Measurements from ENCODE around the gene POMP.

Gene POMP

DNA sequence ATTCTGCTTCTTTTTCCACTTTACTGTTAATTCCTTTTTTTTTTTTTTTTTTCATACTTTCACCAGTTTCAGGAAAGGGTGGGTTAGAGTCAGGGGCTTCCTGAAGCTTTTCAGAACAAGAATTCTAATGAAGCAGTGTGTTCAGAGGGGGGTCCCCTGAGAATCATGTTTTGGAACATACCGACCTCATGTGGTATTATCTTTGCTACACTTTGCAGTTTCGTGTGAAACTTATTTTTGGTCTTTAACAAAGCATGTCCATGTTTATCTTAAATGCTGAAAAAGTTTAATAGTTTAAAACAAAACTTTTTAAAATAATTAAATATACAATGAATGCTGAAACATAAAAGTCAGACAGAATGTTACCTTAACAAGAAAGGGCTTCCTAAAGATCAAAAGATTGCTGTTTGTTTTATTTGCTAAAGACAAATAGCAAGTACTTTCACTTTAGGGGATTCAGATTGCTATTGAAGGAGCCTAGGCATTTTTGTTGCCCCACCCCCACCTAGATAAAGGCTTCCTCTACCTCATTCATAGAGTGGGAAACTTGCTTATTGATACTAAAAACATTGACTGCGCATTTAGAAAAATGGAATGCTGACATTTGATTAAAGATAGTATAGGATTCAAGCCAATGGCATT, 21.1 kb upstream of the POMP start:
- H3K4me3 ChIP-seq (ENCODE audit: low read depth, low read length) = no peak overlapping the region
- TF ChIP-seq, protein P1, sequence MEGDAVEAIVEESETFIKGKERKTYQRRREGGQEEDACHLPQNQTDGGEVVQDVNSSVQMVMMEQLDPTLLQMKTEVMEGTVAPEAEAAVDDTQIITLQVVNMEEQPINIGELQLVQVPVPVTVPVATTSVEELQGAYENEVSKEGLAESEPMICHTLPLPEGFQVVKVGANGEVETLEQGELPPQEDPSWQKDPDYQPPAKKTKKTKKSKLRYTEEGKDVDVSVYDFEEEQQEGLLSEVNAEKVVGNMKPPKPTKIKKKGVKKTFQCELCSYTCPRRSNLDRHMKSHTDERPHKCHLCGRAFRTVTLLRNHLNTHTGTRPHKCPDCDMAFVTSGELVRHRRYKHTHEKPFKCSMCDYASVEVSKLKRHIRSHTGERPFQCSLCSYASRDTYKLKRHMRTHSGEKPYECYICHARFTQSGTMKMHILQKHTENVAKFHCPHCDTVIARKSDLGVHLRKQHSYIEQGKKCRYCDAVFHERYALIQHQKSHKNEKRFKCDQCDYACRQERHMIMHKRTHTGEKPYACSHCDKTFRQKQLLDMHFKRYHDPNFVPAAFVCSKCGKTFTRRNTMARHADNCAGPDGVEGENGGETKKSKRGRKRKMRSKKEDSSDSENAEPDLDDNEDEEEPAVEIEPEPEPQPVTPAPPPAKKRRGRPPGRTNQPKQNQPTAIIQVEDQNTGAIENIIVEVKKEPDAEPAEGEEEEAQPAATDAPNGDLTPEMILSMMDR (conservative IDR thresholded peaks at IDR 0.05; ENCODE audit: low read depth, low read length) = no peak
- peak; percentile 55 for DNase-seq (ENCODE audit: low read depth)

GRCh38 chr13:28638756-28639155, 20.2 kb upstream of the POMP start:
- no peak for DNase-seq (ENCODE audit: low read depth)
- H3K4me3 ChIP-seq (ENCODE audit: low read depth, low read length) = no peak overlapping the region
- TF ChIP-seq, protein P1 (conservative IDR thresholded peaks at IDR 0.05; ENCODE audit: low read depth, low read length) = no peak

- no peak for DNase-seq (ENCODE audit: low read depth)
- H3K4me3 ChIP-seq (ENCODE audit: low read depth, low read length) = no peak overlapping the region
- TF ChIP-seq, protein P1 (conservative IDR thresholded peaks at IDR 0.05; ENCODE audit: low read depth, low read length) = no peak
Measured at GRCh38 chr13:28640861-28641599, 17.9 kb upstream of the POMP start.

DNA sequence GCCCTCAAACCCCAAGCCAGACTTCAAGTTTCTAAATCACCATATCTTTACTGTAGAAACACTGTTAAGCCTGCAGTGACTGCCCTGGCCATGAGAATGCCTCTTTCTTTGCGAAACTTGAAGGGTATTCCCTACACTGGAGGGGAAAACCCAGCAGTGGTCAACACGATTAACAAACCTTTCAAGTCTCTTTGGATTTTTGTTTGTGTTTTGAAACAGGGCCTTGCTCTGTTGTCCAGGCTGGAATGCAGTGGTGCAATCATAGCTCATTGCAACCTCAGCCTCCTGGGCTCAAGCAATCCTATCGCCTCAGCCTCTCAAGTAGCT, 17.4 kb upstream of the POMP start:
- TF ChIP-seq, protein P1 (conservative IDR thresholded peaks at IDR 0.05; ENCODE audit: low read depth, low read length) = no peak
- DNase-seq (ENCODE audit: low read depth) = peak; percentile 50
- H3K4me3 ChIP-seq (ENCODE audit: low read depth, low read length) = no peak overlapping the region

DNA sequence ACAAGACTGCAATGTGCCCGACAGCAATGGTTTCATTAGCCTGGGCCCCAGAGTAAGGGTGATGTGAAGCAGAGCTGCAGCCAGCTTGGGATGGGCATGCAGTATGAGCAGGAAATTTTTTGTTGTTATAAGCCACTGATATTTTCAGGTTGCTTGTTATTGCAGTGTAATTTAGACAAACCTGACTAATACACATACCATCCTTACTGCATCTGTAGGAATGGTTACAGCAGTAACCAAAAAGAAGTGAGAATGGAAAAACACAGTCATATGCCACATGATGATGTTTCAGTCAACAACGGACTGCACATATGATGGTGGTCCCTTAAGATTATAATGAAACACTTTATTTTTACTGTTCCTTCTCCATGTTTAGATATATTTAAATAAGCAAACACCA, 8.6 kb upstream of the POMP start:
- TF ChIP-seq, protein P1 (conservative IDR thresholded peaks at IDR 0.05; ENCODE audit: low read depth, low read length) = no peak
- DNase-seq (ENCODE audit: low read depth) = peak; percentile 69

DNA sequence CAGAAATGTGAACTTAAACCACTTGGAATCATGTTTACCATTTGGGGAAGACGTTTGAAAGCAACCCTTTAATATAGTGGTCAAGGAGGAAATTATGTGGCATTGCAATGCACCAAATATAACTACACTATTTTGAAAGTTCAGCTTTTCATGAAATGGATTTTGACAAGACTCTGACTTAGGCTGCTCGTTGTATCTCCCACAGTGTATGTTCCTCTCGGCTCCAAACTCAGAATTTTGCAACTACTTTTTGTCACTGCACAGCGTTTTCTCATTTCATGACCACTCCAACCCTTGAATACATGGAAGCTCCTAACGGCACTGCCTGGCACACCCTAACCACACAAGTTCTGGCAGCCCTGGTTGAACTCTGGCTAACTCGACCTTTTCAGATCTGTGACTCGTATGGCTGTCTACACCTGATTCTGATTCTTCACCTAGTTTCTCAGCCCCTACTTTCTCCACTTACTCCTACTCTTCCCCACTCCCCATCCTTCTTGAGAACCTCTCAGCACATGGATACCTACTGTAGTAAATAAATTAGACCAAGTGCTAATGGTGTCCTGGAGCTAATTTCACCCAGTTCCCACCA, 7.0 kb upstream of the POMP start:
- TF ChIP-seq, protein P1 (conservative IDR thresholded peaks at IDR 0.05; ENCODE audit: low read depth, low read length) = no peak
- DNase-seq (ENCODE audit: low read depth) = no peak
- H3K4me3 ChIP-seq (ENCODE audit: low read depth, low read length) = no peak overlapping the region

More for the DNA sequence above, 8.6 kb upstream of the POMP start:
- no peak overlapping the region for H3K4me3 ChIP-seq (ENCODE audit: low read depth, low read length)

Data from choroid plexus epithelial cell (primary cell).